IPS-15b (cell line): ENCODE results near the gene TXNDC8.

Experiments
- H3K27me3 ChIP-seq: one replicate; pipeline ENCODE4 v1.6.1; 2013; ENCODE audit warnings: low read length; ENCODE audit not compliant: control insufficient read depth, insufficient read depth
- H3K36me3 ChIP-seq: one replicate; pipeline ENCODE4 v1.6.1; 2013; ENCODE audit warnings: low read length; ENCODE audit not compliant: control insufficient read depth, insufficient read depth
- H3K4me1 ChIP-seq: one replicate; pipeline ENCODE4 v1.6.1; 2013; ENCODE audit warnings: mild to moderate bottlenecking, low read length; ENCODE audit not compliant: control insufficient read depth, insufficient read depth
- H3K4me3 ChIP-seq: one replicate; pipeline ENCODE4 v1.5.1; 2013; ENCODE audit warnings: low read depth, low read length
- H3K9ac ChIP-seq: one replicate; pipeline ENCODE4 v1.6.1; 2013; ENCODE audit warnings: low read depth, mild to moderate bottlenecking, low read length
- H3K9me3 ChIP-seq: one replicate; pipeline ENCODE4 v1.6.1; 2013; ENCODE audit warnings: mild to moderate bottlenecking, low read length; ENCODE audit not compliant: control insufficient read depth, insufficient read depth

The TXNDC8 gene

DNA sequence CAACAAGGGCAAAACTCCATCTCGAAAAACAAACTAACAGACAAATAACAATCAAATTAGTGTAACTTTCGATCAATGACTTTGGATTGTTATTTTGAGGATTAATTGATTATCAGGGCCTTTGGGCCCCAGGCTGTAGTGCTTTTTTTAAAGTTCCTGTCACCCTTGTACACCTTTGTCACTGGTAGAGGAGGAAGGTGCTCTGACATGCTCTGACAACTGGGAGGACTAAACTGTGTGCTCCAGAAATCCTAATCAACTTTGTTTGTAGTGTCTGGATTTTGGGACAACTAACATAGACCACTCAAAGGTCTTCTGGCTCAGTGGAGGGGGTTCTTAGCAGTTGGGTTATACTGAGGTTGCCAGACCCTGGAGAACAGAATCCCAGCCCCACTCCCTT, 83.2 kb downstream of the TXNDC8 start:
- H3K4me3 ChIP-seq = peak overlapping the region; percentile 89
- H3K4me1 ChIP-seq = peaks cover 10% of the 10 kb centered on the region
- H3K36me3 ChIP-seq = peaks cover 6% of the 10 kb centered on the region
- H3K27me3 ChIP-seq = no peaks in the 10 kb centered on the region
- H3K9me3 ChIP-seq = no peaks in the 10 kb centered on the region
- no peak overlapping the region for H3K9ac ChIP-seq
